Loucy (cell line): ENCODE data around the gene BCL2L15.

Source experiments
- H2AFZ ChIP-seq: fragments of 200-600 bp; sonication (generic); 2 replicates; pipeline ENCODE4 v1.6.0; 2016; ENCODE audit warnings: antibody characterized with exemption, mild to moderate bottlenecking, low read length, moderate library complexity
- H3F3A ChIP-seq: fragments of 200-600 bp; 2 replicates; pipeline ENCODE4 v1.6.0; 2016; ENCODE audit warnings: antibody characterized with exemption, low read depth, mild to moderate bottlenecking
- H3K27me3 ChIP-seq: fragments of 200-600 bp; sonication (generic); 2 replicates; pipeline ENCODE4 v1.6.1; 2014; ENCODE audit warnings: low read length, mild to moderate bottlenecking; ENCODE audit not compliant: insufficient read depth, poor library complexity, severe bottlenecking
- H3K36me3 ChIP-seq: fragments of 200-600 bp; sonication (generic); 2 replicates; pipeline ENCODE4 v1.6.1; 2016; ENCODE audit warnings: low read length; ENCODE audit not compliant: insufficient read depth
- H3K4me1 ChIP-seq: fragments of 200-600 bp; sonication (generic); 2 replicates; pipeline ENCODE4 v1.5.1; 2014; ENCODE audit warnings: low read length, mild to moderate bottlenecking; ENCODE audit not compliant: insufficient read depth, poor library complexity, severe bottlenecking
- H3K4me2 ChIP-seq: fragments of 200-600 bp; sonication (generic); 2 replicates; pipeline ENCODE4 v1.6.0; 2014; ENCODE audit warnings: antibody characterized with exemption, low read length, low read depth, mild to moderate bottlenecking; ENCODE audit not compliant: poor library complexity, severe bottlenecking
- H3K4me3 ChIP-seq: fragments of 200-600 bp; sonication (generic); 2 replicates; pipeline ENCODE4 v1.5.1; 2014; ENCODE audit warnings: low read length, mild to moderate bottlenecking, mixed read lengths; ENCODE audit not compliant: poor library complexity, severe bottlenecking
- H3K79me2 ChIP-seq: fragments of 200-600 bp; sonication (generic); 2 replicates; pipeline ENCODE4 v1.6.1; 2014; ENCODE audit warnings: low read length; ENCODE audit not compliant: insufficient read depth
- H3K9ac ChIP-seq: fragments of 200-600 bp; sonication (generic); 2 replicates; pipeline ENCODE4 v1.6.0; 2014; ENCODE audit warnings: mild to moderate bottlenecking, low read depth, low read length, moderate library complexity; ENCODE audit not compliant: poor library complexity, severe bottlenecking
- H3K9me2 ChIP-seq: fragments of 200-600 bp; sonication (generic); replicated peaks from 2 replicates; pipeline ENCODE4 v1.6.1; 2016; ENCODE audit warnings: low read depth, low read length, mixed read lengths
- H3K9me3 ChIP-seq: fragments of 200-600 bp; sonication (generic); 2 replicates; pipeline ENCODE4 v1.6.1; 2014; ENCODE audit warnings: mild to moderate bottlenecking, antibody characterized with exemption, low read length, low read depth; ENCODE audit not compliant: insufficient read depth
- H4K20me1 ChIP-seq: fragments of 200-600 bp; sonication (generic); 2 replicates; pipeline ENCODE4 v1.6.0; 2014; ENCODE audit warnings: antibody characterized with exemption, low read length, mild to moderate bottlenecking; ENCODE audit not compliant: insufficient read depth, poor library complexity, severe bottlenecking
- EZH2phosphoT487 ChIP-seq: fragments of 200-600 bp; IDR thresholded peaks from 2 replicates; pipeline ENCODE4 v1.6.1; 2018; ENCODE audit warnings: antibody characterized with exemption, mild to moderate bottlenecking, moderate library complexity, borderline replicate concordance
- TF ChIP-seq, protein P1 (sequence below): fragments of 200-600 bp; sonication (generic); conservative IDR thresholded peaks from 2 replicates; pipeline ENCODE4 v1.5.1; 2014; ENCODE audit warnings: mild to moderate bottlenecking, antibody characterized with exemption, low read length

Gene BCL2L15

DNA sequence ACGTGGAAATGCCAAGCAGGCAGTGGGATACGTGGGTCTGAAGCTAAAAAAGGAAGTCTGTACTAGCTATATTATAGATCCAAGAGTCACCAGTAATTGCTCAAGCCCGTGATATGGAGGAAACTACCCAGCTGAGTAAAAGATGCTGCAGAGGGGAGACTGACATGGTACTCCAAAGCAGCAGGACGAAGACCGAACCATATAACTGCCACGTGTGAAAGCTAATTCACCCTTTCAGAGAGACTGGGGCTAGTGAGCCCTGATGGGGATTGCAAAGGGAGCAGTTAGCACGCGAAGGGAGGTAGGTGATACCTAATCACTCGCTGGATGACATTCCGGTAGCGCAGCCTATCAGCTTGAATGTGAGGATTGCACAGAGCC, 16.9 kb upstream of the BCL2L15 start:
- Histone ChIP-seq H3K4me1 (peaks cover 46% of the 10 kb centered on the region), H3K79me2 (peaks cover 67% of the 10 kb centered on the region)

DNA sequence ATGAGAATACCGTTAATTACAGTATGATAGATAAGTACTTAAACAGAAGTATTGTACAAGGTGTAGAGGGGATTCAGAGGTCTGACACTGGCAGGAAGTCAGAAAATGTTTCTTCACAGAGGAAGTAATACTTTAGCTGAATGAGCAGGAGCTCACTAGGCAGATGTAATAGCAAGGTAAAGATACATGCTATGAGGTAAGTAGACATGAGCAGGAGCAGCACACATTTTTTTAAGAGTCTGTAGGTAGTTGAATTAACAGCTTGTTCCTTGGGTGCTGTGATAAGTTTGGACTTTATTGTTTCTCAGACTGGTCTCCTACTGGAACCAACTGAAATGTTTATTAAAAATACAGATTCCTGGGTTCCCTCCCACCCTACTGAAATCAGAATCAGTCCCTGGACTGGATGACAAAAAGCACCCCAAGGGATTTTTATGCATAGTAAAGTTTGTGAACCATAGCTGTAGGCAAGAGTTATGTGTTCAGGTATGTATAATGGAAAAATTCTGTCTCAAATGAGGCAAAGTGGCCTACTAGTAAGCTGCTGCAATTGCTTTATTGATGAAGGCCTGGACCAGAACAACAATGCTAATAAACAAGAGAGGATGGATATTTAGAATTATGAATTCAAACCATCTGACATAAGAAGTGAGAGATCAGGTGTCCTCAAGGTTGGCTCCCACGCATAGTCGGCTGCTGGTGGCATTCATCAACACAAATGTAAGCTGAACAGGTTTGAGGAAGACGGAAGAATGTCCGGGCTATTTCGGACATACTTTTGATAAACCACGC, 16.3 kb upstream of the BCL2L15 start:
- Histone ChIP-seq H3K4me1 (peaks cover 45% of the 10 kb centered on the region), H3K4me3 (peak overlapping the region; percentile 80), H4K20me1 (no peaks in the 10 kb centered on the region), H3K36me3 (no peaks in the 10 kb centered on the region; the same call in 1 of the 2 replicates), H3K4me2 (peak overlapping the region; percentile 94), H3K27me3 (no peaks in the 10 kb centered on the region), H3K9ac (peak overlapping the region; percentile 75), H3K79me2 (peaks cover 67% of the 10 kb centered on the region), H2AFZ (peak overlapping the region; percentile 78; the same call in 1 of the 2 replicates), H3K9me3 (no peaks in the 10 kb centered on the region), H3K9me2 (no peaks in the 10 kb centered on the region), H3F3A (no peaks in the 10 kb centered on the region)
- no peak for TF ChIP-seq EZH2phosphoT487
- TF ChIP-seq, protein P1, sequence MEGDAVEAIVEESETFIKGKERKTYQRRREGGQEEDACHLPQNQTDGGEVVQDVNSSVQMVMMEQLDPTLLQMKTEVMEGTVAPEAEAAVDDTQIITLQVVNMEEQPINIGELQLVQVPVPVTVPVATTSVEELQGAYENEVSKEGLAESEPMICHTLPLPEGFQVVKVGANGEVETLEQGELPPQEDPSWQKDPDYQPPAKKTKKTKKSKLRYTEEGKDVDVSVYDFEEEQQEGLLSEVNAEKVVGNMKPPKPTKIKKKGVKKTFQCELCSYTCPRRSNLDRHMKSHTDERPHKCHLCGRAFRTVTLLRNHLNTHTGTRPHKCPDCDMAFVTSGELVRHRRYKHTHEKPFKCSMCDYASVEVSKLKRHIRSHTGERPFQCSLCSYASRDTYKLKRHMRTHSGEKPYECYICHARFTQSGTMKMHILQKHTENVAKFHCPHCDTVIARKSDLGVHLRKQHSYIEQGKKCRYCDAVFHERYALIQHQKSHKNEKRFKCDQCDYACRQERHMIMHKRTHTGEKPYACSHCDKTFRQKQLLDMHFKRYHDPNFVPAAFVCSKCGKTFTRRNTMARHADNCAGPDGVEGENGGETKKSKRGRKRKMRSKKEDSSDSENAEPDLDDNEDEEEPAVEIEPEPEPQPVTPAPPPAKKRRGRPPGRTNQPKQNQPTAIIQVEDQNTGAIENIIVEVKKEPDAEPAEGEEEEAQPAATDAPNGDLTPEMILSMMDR: no peak

More for the DNA sequence above, 16.9 kb upstream of the BCL2L15 start:
- Histone ChIP-seq H4K20me1 (no peaks in the 10 kb centered on the region), H3K4me3 (peak overlapping the region; percentile 80), H3K9me3 (no peaks in the 10 kb centered on the region), H3K36me3 (no peaks in the 10 kb centered on the region; the same call in 1 of the 2 replicates), H3K9me2 (no peaks in the 10 kb centered on the region), H2AFZ (peak overlapping the region; percentile 78), H3K9ac (peak overlapping the region; percentile 75), H3K4me2 (peak overlapping the region; percentile 94), H3F3A (no peaks in the 10 kb centered on the region), H3K27me3 (no peaks in the 10 kb centered on the region)
- no peak for TF ChIP-seq EZH2phosphoT487
- TF ChIP-seq, protein P1: no peak

DNA sequence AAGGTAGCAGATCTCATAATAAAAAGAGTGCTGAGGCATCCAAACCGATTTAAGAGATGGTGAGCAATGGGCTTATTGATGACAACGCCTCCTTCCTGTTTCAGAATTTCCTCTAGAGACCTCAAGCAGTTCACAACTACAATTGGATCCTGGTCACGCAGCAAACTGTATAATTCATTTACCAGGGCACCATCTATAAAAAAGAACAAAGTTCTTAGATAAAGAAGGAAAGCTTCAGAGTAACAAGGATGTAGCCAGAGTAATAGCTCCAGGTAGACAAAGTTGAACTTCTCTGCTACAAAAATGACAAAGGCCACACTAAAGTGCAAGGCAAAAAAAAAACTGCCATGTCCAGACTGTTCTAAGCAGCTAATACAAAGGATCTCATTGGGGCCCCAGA, 13.8 kb upstream of the BCL2L15 start:
- no peaks in the 10 kb centered on the region for H3K9me3 ChIP-seq
- H3K4me1 ChIP-seq: peaks cover 33% of the 10 kb centered on the region
- no peaks in the 10 kb centered on the region for H4K20me1 ChIP-seq
- no peak overlapping the region for H2AFZ ChIP-seq
- H3K79me2 ChIP-seq: peaks cover 45% of the 10 kb centered on the region
- peak overlapping the region; percentile 94 for H3K4me2 ChIP-seq
- H3K27me3 ChIP-seq: no peaks in the 10 kb centered on the region
- no peak overlapping the region for H3K9ac ChIP-seq
- peaks cover 4% of the 10 kb centered on the region; the same call in 1 of the 2 replicates for H3K36me3 ChIP-seq
- no peaks in the 10 kb centered on the region for H3F3A ChIP-seq
- H3K9me2 ChIP-seq: no peaks in the 10 kb centered on the region
- peak overlapping the region; percentile 10 for H3K4me3 ChIP-seq
- TF ChIP-seq, protein P1: no peak
- TF ChIP-seq EZH2phosphoT487: no peak
